B cell (primary cell): ENCODE data around the gene PAK2. TPM values are rescaled to one million over a fixed set of nuclear protein-coding genes. Genes with fewer than 3 reads are reported as not detected.

Source experiments
- ATAC-seq: fragments of 200-7000 bp; cut with Tn5 transposase; one replicate; pipeline ENCODE4 v1.10.0; 2021; ENCODE audit warnings: low read depth, mild to moderate bottlenecking, moderate number of reproducible peaks, moderate library complexity
- CTCF ChIA-PET: fragments of 350-600 bp; sonication (Branson Sonifier 250); formaldehyde crosslinking; loops from one replicate; lab custom pipeline; 2021; ENCODE audit warnings: antibody characterized with exemption, inconsistent platforms; lab: Charles Lee
- POLR2A ChIA-PET: fragments of 350-600 bp; sonication (Branson Sonifier 250); formaldehyde crosslinking; loops from one replicate; lab custom pipeline; 2021; ENCODE audit warnings: antibody characterized with exemption; lab: Charles Lee
- DNase-seq: peaks from one replicate; pipeline ENCODE4 v3.0.0; 2013
- H2AFZ ChIP-seq: 2 replicates; pipeline ENCODE4 v1.6.1; 2012; ENCODE audit warnings: mild to moderate bottlenecking, low read depth, low read length; ENCODE audit not compliant: insufficient read depth, poor library complexity, severe bottlenecking
- H3K27ac ChIP-seq, 2 donors: 1 replicate in 1 of 2; 2 replicates in 1 of 2; pipeline ENCODE4 v1.5.1; 2012 to 2013; ENCODE audit warnings: low read length in 2 of 2, mild to moderate bottlenecking in 2 of 2, moderate library complexity in 1 of 2
- H3K27me3 ChIP-seq, 4 experiments: fragments of 200-600 bp in 1 of 4; sonication (generic) in 1 of 4; replicated peaks in 1 of 4; 1 replicate in 2 of 4; 2 replicates in 2 of 4; pipeline versions ENCODE4 v1.6.1 to v1.7.0; 2013 to 2016; ENCODE audit warnings: low read length in 3 of 4, mild to moderate bottlenecking in 2 of 4, mixed read lengths in 1 of 4, moderate library complexity in 1 of 4; ENCODE audit not compliant: insufficient read depth in 4 of 4, control insufficient read depth in 3 of 4; ENCODE audit errors: control extremely low read depth in 1 of 4
- H3K36me3 ChIP-seq, 2 experiments: replicated peaks in 1 of 2; 1 replicate in 1 of 2; 2 replicates in 1 of 2; pipeline versions ENCODE4 v1.6.1 to v1.7.1; 2013; ENCODE audit warnings: low read length in 1 of 2; ENCODE audit not compliant: insufficient read depth in 2 of 2, control insufficient read depth in 1 of 2; ENCODE audit errors: control extremely low read depth in 1 of 2, extremely low read depth in 1 of 2
- H3K4me1 ChIP-seq, 2 donors: fragments of 200-600 bp in 1 of 2; sonication (generic) in 1 of 2; 1 replicate in 1 of 2; 2 replicates in 1 of 2; pipeline versions ENCODE4 v1.5.1 to v1.6.1; 2013 to 2017; ENCODE audit warnings: low read length in 2 of 2; ENCODE audit not compliant: control insufficient read depth in 2 of 2, insufficient read depth in 2 of 2
- H3K4me2 ChIP-seq: replicated peaks from 2 replicates; pipeline ENCODE3; 2012; ENCODE audit warnings: mild to moderate bottlenecking, low read depth, low read length; ENCODE audit not compliant: poor library complexity, severe bottlenecking
- H3K4me3 ChIP-seq, 5 experiments: fragments of 200-600 bp in 1 of 5; sonication (generic) in 1 of 5; 1 replicate in 3 of 5; 2 replicates in 2 of 5; pipeline versions ENCODE4 v1.5.1 to v1.7.0; 2011 to 2016; ENCODE audit warnings: low read length in 4 of 5, mild to moderate bottlenecking in 4 of 5, low read depth in 2 of 5, control low read depth in 1 of 5, moderate library complexity in 1 of 5; ENCODE audit not compliant: insufficient read depth in 1 of 5; ENCODE audit errors: control extremely low read depth in 1 of 5, extremely low read depth in 1 of 5
- H3K79me2 ChIP-seq: fragments of 200-600 bp; sonication (generic); one replicate; pipeline ENCODE4 v1.6.0; 2016; ENCODE audit warnings: low read length; ENCODE audit not compliant: control insufficient read depth, insufficient read depth
- H3K9ac ChIP-seq: fragments of 200-600 bp; sonication (generic); 2 replicates; pipeline ENCODE4 v1.6.1; 2017; ENCODE audit warnings: mild to moderate bottlenecking, low read length, moderate library complexity
- H3K9me3 ChIP-seq, 3 donors: one replicate each; pipeline versions ENCODE4 v1.6.1 to v1.7.1; 2013; ENCODE audit warnings: low read length in 2 of 3; ENCODE audit not compliant: control insufficient read depth in 2 of 3, insufficient read depth in 1 of 3; ENCODE audit errors: control extremely low read depth in 1 of 3
- H4K20me1 ChIP-seq: 2 replicates; pipeline ENCODE4 v1.6.0; 2012; ENCODE audit warnings: mild to moderate bottlenecking, low read length; ENCODE audit not compliant: insufficient read depth, control insufficient read depth, poor library complexity, severe bottlenecking
- H3K27ac Mint-ChIP-seq: one replicate; pipeline ENCODE4 v1.8.0; 2021; ENCODE audit warnings: mixed read lengths
- H3K27me3 Mint-ChIP-seq: one replicate; pipeline ENCODE4 v1.8.0; 2021; ENCODE audit warnings: mixed read lengths
- H3K4me1 Mint-ChIP-seq: one replicate; pipeline ENCODE4 v1.8.0; 2021; ENCODE audit warnings: mixed read lengths
- H3K4me3 Mint-ChIP-seq: one replicate; pipeline ENCODE4 v1.8.0; 2021; ENCODE audit warnings: mixed read lengths
- H3K9me3 Mint-ChIP-seq: one replicate; pipeline ENCODE4 v1.8.0; 2022; ENCODE audit warnings: mixed read lengths; ENCODE audit not compliant: insufficient read depth
- CTCF ChIP-seq: fragments of 200-600 bp; IDR thresholded peaks from one replicate; pipeline ENCODE4 v1.8.0; 2022; ENCODE audit warnings: antibody characterized with exemption, mild to moderate bottlenecking
- EZH2 ChIP-seq: IDR thresholded peaks from 2 replicates; pipeline ENCODE4 v1.6.1; 2012; ENCODE audit warnings: borderline replicate concordance, low read depth, mild to moderate bottlenecking, moderate library complexity, low read length; ENCODE audit not compliant: insufficient read depth, poor library complexity, severe bottlenecking
- WGBS: methylation state at CpG from one replicate; pipeline ENCODE4 v1.1.5; 2013; ENCODE audit warnings: missing lambda C conversion rate; ENCODE audit not compliant: insufficient coverage; 5-methylcytosine and 5-hydroxymethylcytosine counted together
- intact Hi-C: fragments of 100-400 bp; cut with micrococcal nuclease; formaldehyde crosslinking; loops from one replicate; pipeline ENCODE4 v1.10.0; 2022
- polyA plus RNA-seq: library from polyadenylated mRNA; depleted of rRNA; stranded (reverse); fragments of >200 nt; gene quantifications from 2 replicates; pipeline ENCODE4 v1.2.3, GENCODE V29; 2012
- total RNA-seq, 2 donors: library from RNA; stranded (reverse); fragments of 120-200 nt in 1 of 2; gene quantifications; 1 replicate in 1 of 2; 2 replicates in 1 of 2; pipeline versions ENCODE4 v1.2.3 to v1.2.4, GENCODE V29; 2013 to 2022

The PAK2 gene
- total and polyA plus RNA-seq, 2 donors (not counting 1 experiment from before 2014, with no cell fraction given): 16.4 to 81.7 TPM

- peaks cover 97% of the 10 kb centered on the region for H3K79me2 ChIP-seq
- H2AFZ ChIP-seq: no peak overlapping the region
- no peak for ATAC-seq
- DNase-seq: no peak
- peaks cover 9 to 12% of the 10 kb centered on the region in 2 donors for H3K4me1 ChIP-seq
- H3K4me2 ChIP-seq: no peak overlapping the region
- H3K36me3 ChIP-seq: peaks cover 5 to 33% of the 10 kb centered on the region in 2 experiments
- no peak overlapping the region for H3K4me3 ChIP-seq
- 89% methylated on average over 2 of the region's 4 CpGs for WGBS
- no peak overlapping the region for H3K27ac Mint-ChIP-seq
- no peak overlapping the region for H3K4me3 Mint-ChIP-seq
- no peaks in the 10 kb centered on the region for H3K9me3 Mint-ChIP-seq
- H3K9me3 ChIP-seq: peaks cover 0 to 4% (median 0%) of the 10 kb centered on the region in 3 donors
- TF ChIP-seq EZH2: no peak
- TF ChIP-seq CTCF: no peak
- intact Hi-C loops: no loop called here
- peaks cover 91% of the 10 kb centered on the region for H4K20me1 ChIP-seq
- H3K9ac ChIP-seq: no peak overlapping the region
- no peaks in the 10 kb centered on the region for H3K27me3 Mint-ChIP-seq
- H3K27me3 ChIP-seq: no peaks in the 10 kb centered on the region
- no peak overlapping the region for H3K27ac ChIP-seq
- CTCF ChIA-PET: no interaction called here
- POLR2A ChIA-PET: no interaction called here
- H3K4me1 Mint-ChIP-seq: peaks cover 49% of the 10 kb centered on the region
Observed at GRCh38 chr3:196778755-196779154, 39.1 kb downstream of the PAK2 start.

DNA sequence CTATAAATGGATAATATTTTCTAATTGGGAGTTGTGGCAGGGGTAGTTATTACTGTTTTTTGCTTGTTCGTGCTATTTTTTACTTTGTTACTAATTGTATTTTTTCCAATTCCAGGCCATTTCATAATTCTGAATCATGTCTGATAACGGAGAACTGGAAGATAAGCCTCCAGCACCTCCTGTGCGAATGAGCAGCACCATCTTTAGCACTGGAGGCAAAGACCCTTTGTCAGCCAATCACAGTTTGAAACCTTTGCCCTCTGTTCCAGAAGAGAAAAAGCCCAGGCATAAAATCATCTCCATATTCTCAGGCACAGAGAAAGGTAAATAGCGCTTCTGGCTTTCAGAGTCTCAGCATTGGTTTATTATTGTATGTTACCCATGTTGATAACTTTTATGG, 42.9 kb downstream of the PAK2 start:
- WGBS: 88% methylated on average over 2 of the region's 4 CpGs
- POLR2A ChIA-PET: no interaction called here
- Histone ChIP-seq H3K9ac (no peak overlapping the region), H3K4me2 (no peak overlapping the region), H3K9me3 (peaks cover 0 to 4% (median 0%) of the 10 kb centered on the region in 3 donors), H3K4me3 (no peak overlapping the region), H3K36me3 (peaks cover 13 to 40% of the 10 kb centered on the region in 2 experiments), H2AFZ (no peak overlapping the region), H4K20me1 (peaks cover 86% of the 10 kb centered on the region), H3K27me3 (no peaks in the 10 kb centered on the region), H3K79me2 (peaks cover 92% of the 10 kb centered on the region), H3K27ac (no peak overlapping the region), H3K4me1 (no peaks in the 10 kb centered on the region)
- Mint-ChIP-seq H3K4me3 (no peak overlapping the region), H3K9me3 (no peaks in the 10 kb centered on the region), H3K27me3 (no peaks in the 10 kb centered on the region), H3K27ac (no peak overlapping the region), H3K4me1 (peaks cover 23% of the 10 kb centered on the region)
- intact Hi-C loops: no loop called here
- TF ChIP-seq EZH2 (no peak), CTCF (no peak)
- CTCF ChIA-PET: no interaction called here
- no peak for ATAC-seq
- no peak for DNase-seq
